ENCODE data around the gene GSE1.

- TF ChIP-seq BHLHE40 (IDR thresholded peaks at IDR 0.05; ENCODE audit: borderline replicate concordance) (no peak), ARNT (IDR thresholded peaks at IDR 0.05) (no peak), SUZ12 (IDR thresholded peaks at IDR 0.05) (no peak), FOXA1 (IDR thresholded peaks at IDR 0.05) (no peak), PKNOX1 (IDR thresholded peaks at IDR 0.05) (no peak), HDGF (IDR thresholded peaks at IDR 0.05; ENCODE audit: borderline replicate concordance) (no peak), FOXM1 (IDR thresholded peaks at IDR 0.05; ENCODE audit: borderline replicate concordance) (no peak), NFRKB (IDR thresholded peaks at IDR 0.05) (no peak), L3MBTL2 (conservative IDR thresholded peaks at IDR 0.05) (no peak), TARDBP (IDR thresholded peaks at IDR 0.05) (no peak)
These were observed 67.3 kb downstream of the GSE1 start for GRCh38 chr16:85680352-85680944.
